Neural cell (in vitro differentiated cells): ENCODE results near the gene TRPM3.

Experiments
- EP300 ChIP-seq: fragments of 450-650 bp; conservative IDR thresholded peaks from 2 replicates; pipeline ENCODE4 v1.6.1; 2014; ENCODE audit warnings: antibody characterized with exemption, mild to moderate bottlenecking, moderate library complexity; ENCODE audit not compliant: poor library complexity, severe bottlenecking
- EZH2 ChIP-seq: fragments of 200-600, 300-800 bp; shearing (Covaris generic), sonication (generic); IDR thresholded peaks from 2 replicates; pipeline ENCODE4 v1.6.1; 2014; ENCODE audit warnings: antibody characterized with exemption, low read length, borderline replicate concordance, mild to moderate bottlenecking; ENCODE audit not compliant: insufficient read depth, poor library complexity, severe bottlenecking
- POLR2AphosphoS5 ChIP-seq: IDR thresholded peaks from 2 replicates; pipeline ENCODE4 v1.6.1; 2012
- REST ChIP-seq: IDR thresholded peaks from 2 replicates; pipeline ENCODE4 v1.6.1; 2012; ENCODE audit warnings: borderline replicate concordance
- SMC3 ChIP-seq: fragments of 450-650 bp; conservative IDR thresholded peaks from 2 replicates; pipeline ENCODE4 v1.6.1; 2014; ENCODE audit warnings: antibody characterized with exemption, mild to moderate bottlenecking, moderate library complexity; ENCODE audit not compliant: poor library complexity
- TF ChIP-seq, protein P1 (sequence below): fragments of 450-650 bp; IDR thresholded peaks from 2 replicates; pipeline ENCODE4 v1.5.1; 2014; ENCODE audit warnings: antibody characterized with exemption, mild to moderate bottlenecking, moderate library complexity; ENCODE audit not compliant: poor library complexity, severe bottlenecking

DNA sequence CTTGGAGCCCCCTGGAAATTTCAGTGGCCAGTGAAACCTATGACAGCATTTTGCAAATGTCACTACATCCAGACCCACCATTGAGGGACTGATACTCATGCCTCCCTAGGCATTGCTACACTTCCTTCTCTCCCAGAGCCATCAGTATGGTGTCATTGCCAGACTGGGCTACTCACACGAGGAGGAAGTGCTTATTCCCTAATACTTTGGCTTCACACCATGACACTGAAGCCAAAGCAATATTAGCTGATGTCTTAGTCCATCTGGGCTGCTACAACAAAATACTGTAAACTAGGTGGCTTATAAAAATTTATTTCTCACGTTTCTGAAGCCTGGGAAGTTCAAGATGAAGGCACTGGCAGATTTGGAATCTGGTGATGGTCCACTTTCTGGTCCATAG lies 22.6 kb downstream of the TRPM3 start:
- TF ChIP-seq, protein P1, sequence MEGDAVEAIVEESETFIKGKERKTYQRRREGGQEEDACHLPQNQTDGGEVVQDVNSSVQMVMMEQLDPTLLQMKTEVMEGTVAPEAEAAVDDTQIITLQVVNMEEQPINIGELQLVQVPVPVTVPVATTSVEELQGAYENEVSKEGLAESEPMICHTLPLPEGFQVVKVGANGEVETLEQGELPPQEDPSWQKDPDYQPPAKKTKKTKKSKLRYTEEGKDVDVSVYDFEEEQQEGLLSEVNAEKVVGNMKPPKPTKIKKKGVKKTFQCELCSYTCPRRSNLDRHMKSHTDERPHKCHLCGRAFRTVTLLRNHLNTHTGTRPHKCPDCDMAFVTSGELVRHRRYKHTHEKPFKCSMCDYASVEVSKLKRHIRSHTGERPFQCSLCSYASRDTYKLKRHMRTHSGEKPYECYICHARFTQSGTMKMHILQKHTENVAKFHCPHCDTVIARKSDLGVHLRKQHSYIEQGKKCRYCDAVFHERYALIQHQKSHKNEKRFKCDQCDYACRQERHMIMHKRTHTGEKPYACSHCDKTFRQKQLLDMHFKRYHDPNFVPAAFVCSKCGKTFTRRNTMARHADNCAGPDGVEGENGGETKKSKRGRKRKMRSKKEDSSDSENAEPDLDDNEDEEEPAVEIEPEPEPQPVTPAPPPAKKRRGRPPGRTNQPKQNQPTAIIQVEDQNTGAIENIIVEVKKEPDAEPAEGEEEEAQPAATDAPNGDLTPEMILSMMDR: no peak
- no peak for TF ChIP-seq EZH2
- TF ChIP-seq SMC3: no peak
- no peak for TF ChIP-seq POLR2AphosphoS5
- no peak for TF ChIP-seq REST
- no peak for TF ChIP-seq EP300
